ENCODE data around the gene GRHL3. TPM values are rescaled to one million over a fixed set of nuclear protein-coding genes. Genes with fewer than 3 reads are reported as not detected.

The GRHL3 gene
- total and polyA plus RNA-seq, 2 donors (not counting 3 experiments of a cell fraction or from before 2014, with no cell fraction given): not detected

DNA sequence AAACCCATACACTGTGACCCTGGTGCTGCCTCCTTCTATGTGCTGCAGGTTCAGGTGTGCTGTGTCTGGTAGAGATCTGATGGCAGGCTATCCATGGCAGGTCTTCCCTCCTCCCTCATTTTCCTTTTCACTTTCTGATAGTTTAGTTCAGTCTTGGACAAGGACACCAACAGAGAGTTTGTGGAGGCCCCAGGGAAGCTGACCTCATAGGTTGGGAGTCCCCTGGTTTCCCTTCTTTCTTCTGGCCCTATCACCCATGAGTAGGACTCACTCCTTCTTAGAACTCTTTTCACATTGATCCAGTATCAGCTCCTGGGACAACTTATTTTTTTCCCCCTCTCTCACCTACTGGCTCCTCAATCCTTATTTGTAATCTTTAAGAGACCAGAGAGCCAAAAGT lies 8.3 kb downstream of the GRHL3 start:
- Histone ChIP-seq H3K9ac (replicated peaks; ENCODE audit: extremely low read depth, insufficient read depth, low read length) (no peak overlapping the region), H3K4me3 (replicated peaks in 1 of 3; ENCODE audit: insufficient read depth in 1 of 3, low read depth in 1 of 3, low read length in 3 of 3) (no peak overlapping the region), H3K9me1 (replicated peaks; ENCODE audit: control insufficient read depth, extremely low read depth, insufficient read depth, low read length) (no peaks in the 10 kb centered on the region), H3K4me2 (ENCODE audit: insufficient read depth, low read length) (no peak overlapping the region), H3K27ac (ENCODE audit: insufficient read depth, low read depth, low read length) (no peak overlapping the region), H4K20me1 (replicated peaks; ENCODE audit: control insufficient read depth, extremely low read depth, insufficient read depth, low read length) (no peaks in the 10 kb centered on the region), H3K79me2 (ENCODE audit: control insufficient read depth, insufficient read depth, low read length) (no peaks in the 10 kb centered on the region), H3K27me3 (ENCODE audit: control insufficient read depth in 2 of 2, insufficient read depth in 2 of 2, low read length in 2 of 2) (peaks cover 32 to 45% of the 10 kb centered on the region in 2 experiments), H3K4me1 (ENCODE audit: control insufficient read depth, extremely low read depth, insufficient read depth, low read length) (no peaks in the 10 kb centered on the region), H3K9me3 (replicated peaks; ENCODE audit: control insufficient read depth, insufficient read depth, low read length) (no peaks in the 10 kb centered on the region), H3K36me3 (ENCODE audit: control insufficient read depth in 2 of 2, extremely low read depth in 1 of 2, insufficient read depth in 2 of 2, low read length in 2 of 2) (no peaks in the 10 kb centered on the region), H2AFZ (ENCODE audit: low read depth, low read length) (no peak overlapping the region)
- FAIRE-seq (no peak), DNase-seq (ENCODE audit: low read depth, low spot score) (no peak)
- dilution Hi-C loops (cut with MboI; ENCODE audit: extremely low pct_ligation_motif_present, low sequenced_read_pairs) (no loop called here), intact Hi-C loops (cut with micrococcal nuclease) (no loop called here)
- TF ChIP-seq POLR2A (IDR thresholded peaks at IDR 0.05; ENCODE audit: low read depth, low read length): no peak
- no peak for TF ChIP-seq EZH2 (IDR thresholded peaks at IDR 0.05; ENCODE audit: borderline replicate concordance, low read depth, low read length, severe bottlenecking)
- TF ChIP-seq FOS (IDR thresholded peaks at IDR 0.05; ENCODE audit: borderline replicate concordance, insufficient read depth, low read length): no peak
- no peak for TF ChIP-seq MYC (IDR thresholded peaks at IDR 0.05; ENCODE audit: low read depth, low read length)
- no peak for TF ChIP-seq GATA2 (IDR thresholded peaks at IDR 0.05; ENCODE audit: insufficient read depth, insufficient read length, low read depth, low read length)
- TF ChIP-seq POLR2AphosphoS5 (IDR thresholded peaks at IDR 0.05; ENCODE audit: insufficient read depth, low read depth, low read length): no peak
- TF ChIP-seq, protein P1, sequence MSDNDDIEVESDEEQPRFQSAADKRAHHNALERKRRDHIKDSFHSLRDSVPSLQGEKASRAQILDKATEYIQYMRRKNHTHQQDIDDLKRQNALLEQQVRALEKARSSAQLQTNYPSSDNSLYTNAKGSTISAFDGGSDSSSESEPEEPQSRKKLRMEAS (IDR thresholded peaks at IDR 0.05; ENCODE audit: insufficient read depth, insufficient read length): no peak
- no peak for TF ChIP-seq JUN (IDR thresholded peaks at IDR 0.05; ENCODE audit: borderline replicate concordance, insufficient read depth, insufficient read length, low read depth)
- TF ChIP-seq, protein P2, sequence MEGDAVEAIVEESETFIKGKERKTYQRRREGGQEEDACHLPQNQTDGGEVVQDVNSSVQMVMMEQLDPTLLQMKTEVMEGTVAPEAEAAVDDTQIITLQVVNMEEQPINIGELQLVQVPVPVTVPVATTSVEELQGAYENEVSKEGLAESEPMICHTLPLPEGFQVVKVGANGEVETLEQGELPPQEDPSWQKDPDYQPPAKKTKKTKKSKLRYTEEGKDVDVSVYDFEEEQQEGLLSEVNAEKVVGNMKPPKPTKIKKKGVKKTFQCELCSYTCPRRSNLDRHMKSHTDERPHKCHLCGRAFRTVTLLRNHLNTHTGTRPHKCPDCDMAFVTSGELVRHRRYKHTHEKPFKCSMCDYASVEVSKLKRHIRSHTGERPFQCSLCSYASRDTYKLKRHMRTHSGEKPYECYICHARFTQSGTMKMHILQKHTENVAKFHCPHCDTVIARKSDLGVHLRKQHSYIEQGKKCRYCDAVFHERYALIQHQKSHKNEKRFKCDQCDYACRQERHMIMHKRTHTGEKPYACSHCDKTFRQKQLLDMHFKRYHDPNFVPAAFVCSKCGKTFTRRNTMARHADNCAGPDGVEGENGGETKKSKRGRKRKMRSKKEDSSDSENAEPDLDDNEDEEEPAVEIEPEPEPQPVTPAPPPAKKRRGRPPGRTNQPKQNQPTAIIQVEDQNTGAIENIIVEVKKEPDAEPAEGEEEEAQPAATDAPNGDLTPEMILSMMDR (IDR thresholded peaks at IDR 0.05; ENCODE audit: extremely low read depth in 1 of 2, insufficient read depth in 1 of 2, low read depth in 1 of 2, low read length in 2 of 2): no peak
- no TSS peak for BruUV-seq (replicated peaks)
- CTCF ChIA-PET: no interaction called here
- POLR2A ChIA-PET: no interaction called here
